Fibroblast of skin of abdomen (primary cell): Measurements from ENCODE around the gene LRP1B.
"Not testable (repeated sequence)": the region's sequence is repeated elsewhere in the genome, so short reads cannot be mapped to it uniquely, and the experiment has no call there.

Source experiments
- DNase-seq: peaks from one replicate; pipeline ENCODE4 v3.0.0-alpha.2; 2013

The LRP1B gene

GRCh38 chr2:140662504-140662903 lies 1468.3 kb downstream of the LRP1B start:
- DNase-seq, result no peak

GRCh38 chr2:140658760-140659692 lies 1471.8 kb downstream of the LRP1B start:
- DNase-seq, result no peak

- peak; percentile 24 for DNase-seq
Observed at GRCh38 chr2:140657657-140658056, 1473.2 kb downstream of the LRP1B start.

- DNase-seq, result peak; percentile 82
Observed at GRCh38 chr2:140654565-140654964, 1476.3 kb downstream of the LRP1B start.

- peak; percentile 34 for DNase-seq
Observed at GRCh38 chr2:140650825-140651224, 1480.0 kb downstream of the LRP1B start.

- not testable (repeated sequence) for DNase-seq
Observed at GRCh38 chr2:140650134-140650533, 1480.7 kb downstream of the LRP1B start.

GRCh38 chr2:140648393-140648792 lies 1482.4 kb downstream of the LRP1B start:
- DNase-seq, result no peak

- DNase-seq, result peak; percentile 54
Observed at GRCh38 chr2:140643761-140644187, 1487.0 kb downstream of the LRP1B start.

- DNase-seq, result no peak
Observed at GRCh38 chr2:140641163-140641562, 1489.7 kb downstream of the LRP1B start.

GRCh38 chr2:140639628-140640027 lies 1491.2 kb downstream of the LRP1B start:
- DNase-seq, result no peak

GRCh38 chr2:140630557-140630956 lies 1500.3 kb downstream of the LRP1B start:
- no peak for DNase-seq

- no peak for DNase-seq
Observed at GRCh38 chr2:140627885-140628284, 1502.9 kb downstream of the LRP1B start.

GRCh38 chr2:140627136-140627535 lies 1503.7 kb downstream of the LRP1B start:
- DNase-seq, result peak; percentile 1

GRCh38 chr2:140624200-140624599 lies 1506.6 kb downstream of the LRP1B start:
- no peak for DNase-seq

- DNase-seq, result no peak
Observed at GRCh38 chr2:140621583-140622362, 1509.0 kb downstream of the LRP1B start.

GRCh38 chr2:140604788-140605187 lies 1526.0 kb downstream of the LRP1B start:
- no peak for DNase-seq

GRCh38 chr2:140604096-140604495 lies 1526.7 kb downstream of the LRP1B start:
- DNase-seq, result peak; percentile 14

GRCh38 chr2:140603416-140603815 lies 1527.4 kb downstream of the LRP1B start:
- DNase-seq, result no peak

GRCh38 chr2:140601801-140602200 lies 1529.0 kb downstream of the LRP1B start:
- DNase-seq, result no peak

GRCh38 chr2:140601342-140601741 lies 1529.5 kb downstream of the LRP1B start:
- peak; percentile 48 for DNase-seq

- DNase-seq, result peak; percentile 81
Observed at GRCh38 chr2:140600116-140600515, 1530.7 kb downstream of the LRP1B start.

- no peak for DNase-seq
Observed at GRCh38 chr2:140597836-140598235, 1533.0 kb downstream of the LRP1B start.

- DNase-seq, result no peak
Observed at GRCh38 chr2:140597205-140597604, 1533.6 kb downstream of the LRP1B start.
